Common myeloid progenitor, CD34-positive (primary cell): Measurements from ENCODE around the gene ULK4.

Source experiments
- CTCF ChIA-PET: fragments of 350-600 bp; sonication (Branson Sonifier 250); formaldehyde crosslinking; loops from one replicate; lab custom pipeline; 2021; ENCODE audit warnings: antibody characterized with exemption; lab: Charles Lee
- POLR2A ChIA-PET: fragments of 350-600 bp; sonication (Branson Sonifier 250); formaldehyde crosslinking; loops from one replicate; lab custom pipeline; 2021; ENCODE audit warnings: antibody characterized with exemption; lab: Charles Lee
- DNase-seq, 3 donors: peaks; one replicate each; pipeline versions ENCODE4 v3.0.0 to v3.0.0-alpha.2; 2013
- H3K27ac ChIP-seq, 2 experiments: 1 replicate in 1 of 2; 2 replicates in 1 of 2; pipeline ENCODE4 v1.7.0; 2013; ENCODE audit warnings: inconsistent platforms in 2 of 2, low read length in 2 of 2, mild to moderate bottlenecking in 2 of 2, low read depth in 1 of 2, moderate library complexity in 1 of 2; ENCODE audit not compliant: severe bottlenecking in 2 of 2, insufficient read depth in 1 of 2, poor library complexity in 1 of 2
- H3K27me3 ChIP-seq, 5 experiments: replicated peaks in 2 of 5; 1 replicate in 3 of 5; 2 replicates in 2 of 5; pipeline versions ENCODE4 v1.6.1 to v1.7.0; 2013; ENCODE audit warnings: low read length in 4 of 5, mild to moderate bottlenecking in 2 of 5, moderate library complexity in 2 of 5, inconsistent platforms in 1 of 5; ENCODE audit not compliant: insufficient read depth in 5 of 5, control insufficient read depth in 4 of 5
- H3K36me3 ChIP-seq, 4 experiments: 1 replicate in 2 of 4; 2 replicates in 2 of 4; pipeline versions ENCODE4 v1.6.1 to v1.7.0; 2013; ENCODE audit warnings: low read length in 3 of 4, control low read depth in 1 of 4, mild to moderate bottlenecking in 1 of 4; ENCODE audit not compliant: control insufficient read depth in 4 of 4, insufficient read depth in 4 of 4
- H3K4me1 ChIP-seq, 4 experiments: 1 replicate in 3 of 4; 2 replicates in 1 of 4; pipeline versions ENCODE4 v1.6.1 to v1.7.1; 2013; ENCODE audit warnings: low read length in 3 of 4, mild to moderate bottlenecking in 3 of 4, control low read depth in 1 of 4, inconsistent platforms in 1 of 4, moderate library complexity in 1 of 4; ENCODE audit not compliant: control insufficient read depth in 4 of 4, insufficient read depth in 4 of 4; ENCODE audit errors: control extremely low read depth in 1 of 4
- H3K4me3 ChIP-seq, 7 experiments: 1 replicate in 4 of 7; 2 replicates in 3 of 7; pipeline versions ENCODE4 v1.5.1 to v1.7.0; 2013; ENCODE audit warnings: mild to moderate bottlenecking in 7 of 7, low read length in 6 of 7, moderate library complexity in 6 of 7, inconsistent platforms in 2 of 7, low read depth in 2 of 7, control low read depth in 1 of 7; ENCODE audit not compliant: insufficient read depth in 4 of 7, control insufficient read depth in 1 of 7; ENCODE audit errors: extremely low read depth in 1 of 7
- H3K9me3 ChIP-seq, 5 experiments: 1 replicate in 4 of 5; 2 replicates in 1 of 5; pipeline versions ENCODE4 v1.6.1 to v1.7.1; 2013; ENCODE audit warnings: low read length in 4 of 5, mild to moderate bottlenecking in 2 of 5, inconsistent platforms in 1 of 5, low read depth in 1 of 5, moderate library complexity in 1 of 5; ENCODE audit not compliant: control insufficient read depth in 4 of 5, insufficient read depth in 2 of 5; ENCODE audit errors: control extremely low read depth in 1 of 5
- WGBS: methylation state at CpG from one replicate; pipeline ENCODE4 v1.1.5; 2013; ENCODE audit not compliant: insufficient coverage; 5-methylcytosine and 5-hydroxymethylcytosine counted together

Gene ULK4

GRCh38 chr3:41338276-41338675, 623.6 kb downstream of the ULK4 start:
- POLR2A ChIA-PET = no interaction called here
- Histone ChIP-seq H3K9me3 (no peaks in the 10 kb centered on the region), H3K4me1 (no peaks in the 10 kb centered on the region), H3K27ac (no peak overlapping the region), H3K4me3 (no peak overlapping the region), H3K27me3 (no peaks in the 10 kb centered on the region), H3K36me3 (no peaks in the 10 kb centered on the region)
- DNase-seq = no peak
- CTCF ChIA-PET = interaction anchor here (1.1 kb wide), 1 partner anchor 102 kb away, joined by 3 read pairs; no protein-coding TSS in a partner anchor
- no CpG with 5 or more reads among the region's 1 CpG for WGBS

GRCh38 chr3:41334426-41334825, 627.5 kb downstream of the ULK4 start:
- no peaks in the 10 kb centered on the region for H3K9me3 ChIP-seq
- no peaks in the 10 kb centered on the region for H3K36me3 ChIP-seq
- no peaks in the 10 kb centered on the region for H3K27me3 ChIP-seq
- H3K4me3 ChIP-seq = no peak overlapping the region
- ChIA-PET CTCF (no interaction called here), POLR2A (no interaction called here)
- DNase-seq = no peak
- no CpG with 5 or more reads among the region's 2 CpGs for WGBS
- H3K27ac ChIP-seq = no peak overlapping the region
- H3K4me1 ChIP-seq = peaks cover 0 to 3% (median 0%) of the 10 kb centered on the region in 4 experiments

DNA sequence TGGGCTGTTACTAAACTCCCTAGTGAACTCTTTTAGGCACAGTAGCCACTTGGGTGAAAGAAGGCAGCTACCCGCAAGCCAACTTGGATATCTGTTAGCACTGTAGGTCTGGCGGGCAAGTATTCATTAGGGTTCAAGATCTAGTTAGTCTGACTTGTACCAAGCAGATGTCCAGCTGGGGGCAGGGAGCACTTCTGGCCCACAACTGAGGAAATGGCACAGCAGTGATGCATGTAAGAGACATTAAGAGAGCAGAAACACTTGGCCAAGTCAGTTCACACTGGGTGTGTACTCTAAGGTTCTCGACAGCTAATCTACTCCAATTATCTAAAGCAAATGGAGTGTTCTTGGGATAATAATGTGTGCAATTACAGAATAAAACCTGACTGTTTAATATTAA, 630.9 kb downstream of the ULK4 start:
- H3K27ac ChIP-seq = no peak overlapping the region
- WGBS = 96% methylated on average over 2 of the region's 3 CpGs
- CTCF ChIA-PET = interaction anchor here (0.6 kb wide), 1 partner anchor 21 kb away, joined by 3 read pairs; no protein-coding TSS in a partner anchor

GRCh38 chr3:41330465-41330864, 631.4 kb downstream of the ULK4 start:
- Histone ChIP-seq H3K9me3 (no peaks in the 10 kb centered on the region), H3K36me3 (no peaks in the 10 kb centered on the region), H3K27me3 (no peaks in the 10 kb centered on the region), H3K4me3 (no peak overlapping the region), H3K4me1 (peaks cover 0 to 3% (median 0%) of the 10 kb centered on the region in 4 experiments), H3K27ac (no peak overlapping the region)
- POLR2A ChIA-PET = interaction anchor here (0.6 kb wide), 1 partner anchor 1262 kb away, joined by 3 read pairs; no protein-coding TSS in a partner anchor
- DNase-seq = no peak
- CTCF ChIA-PET = interaction anchor here (0.6 kb wide), 1 partner anchor 21 kb away, joined by 3 read pairs; no protein-coding TSS in a partner anchor
- no CpG with 5 or more reads among the region's 1 CpG for WGBS

More for the DNA sequence above, 630.9 kb downstream of the ULK4 start:
- Histone ChIP-seq H3K27me3 (no peaks in the 10 kb centered on the region), H3K36me3 (no peaks in the 10 kb centered on the region), H3K9me3 (no peaks in the 10 kb centered on the region), H3K4me1 (peaks cover 0 to 3% (median 0%) of the 10 kb centered on the region in 4 experiments), H3K4me3 (no peak overlapping the region)
- POLR2A ChIA-PET = no interaction called here
- DNase-seq = no peak

DNA sequence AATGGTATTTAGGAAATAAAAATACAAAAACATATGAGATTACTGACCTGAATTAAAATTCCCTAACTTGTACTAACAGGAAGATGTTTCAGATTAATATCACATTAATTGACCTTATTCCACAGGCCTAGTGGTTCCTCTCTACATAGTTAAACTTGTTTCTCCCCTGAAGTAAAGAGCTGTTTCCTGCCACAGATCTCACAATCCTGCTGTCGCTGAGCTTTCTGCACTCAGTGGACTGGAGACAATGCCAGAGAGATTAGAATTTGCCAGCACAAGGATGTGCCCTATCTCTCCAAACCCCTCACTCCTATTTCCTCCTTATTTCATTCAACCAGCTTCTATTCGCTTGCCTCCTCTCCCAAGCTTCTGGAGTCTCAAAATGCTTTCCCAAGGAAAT, 632.0 kb downstream of the ULK4 start:
- H3K27me3 ChIP-seq = no peaks in the 10 kb centered on the region
- H3K4me3 ChIP-seq = no peak overlapping the region
- H3K9me3 ChIP-seq = no peaks in the 10 kb centered on the region
- WGBS = 76% methylated on average over 2 of the region's 2 CpGs
- H3K36me3 ChIP-seq = no peaks in the 10 kb centered on the region
- peaks cover 0 to 3% (median 0%) of the 10 kb centered on the region in 4 experiments for H3K4me1 ChIP-seq
- CTCF ChIA-PET = no interaction called here
- DNase-seq = no peak
- POLR2A ChIA-PET = no interaction called here
- no peak overlapping the region for H3K27ac ChIP-seq

- no peak for DNase-seq
- WGBS = no CpG with 5 or more reads among the region's 2 CpGs
- Histone ChIP-seq H3K9me3 (no peaks in the 10 kb centered on the region), H3K36me3 (no peaks in the 10 kb centered on the region), H3K4me3 (no peak overlapping the region), H3K4me1 (peaks cover 0 to 7% (median 2%) of the 10 kb centered on the region in 4 experiments), H3K27ac (no peak overlapping the region), H3K27me3 (no peaks in the 10 kb centered on the region)
- CTCF ChIA-PET = no interaction called here
- POLR2A ChIA-PET = no interaction called here
These were observed 633.0 kb downstream of the ULK4 start for GRCh38 chr3:41328926-41329325.

GRCh38 chr3:41327718-41328117, 634.2 kb downstream of the ULK4 start:
- H3K4me1 ChIP-seq = peaks cover 0 to 12% (median 6%) of the 10 kb centered on the region in 4 experiments
- ChIA-PET POLR2A (no interaction called here), CTCF (no interaction called here)
- no peak overlapping the region for H3K27ac ChIP-seq
- H3K9me3 ChIP-seq = no peaks in the 10 kb centered on the region
- no peak for DNase-seq
- H3K4me3 ChIP-seq = no peak overlapping the region
- H3K36me3 ChIP-seq = no peaks in the 10 kb centered on the region
- WGBS = 95% methylated on average over 6 of the region's 6 CpGs
- H3K27me3 ChIP-seq = no peaks in the 10 kb centered on the region
